ENCODE results near the gene STK32A. TPM values are rescaled to one million over a fixed set of nuclear protein-coding genes. Genes with fewer than 3 reads are reported as not detected.

STK32A gene
- total RNA-seq = not detected in 2 replicates

DNA sequence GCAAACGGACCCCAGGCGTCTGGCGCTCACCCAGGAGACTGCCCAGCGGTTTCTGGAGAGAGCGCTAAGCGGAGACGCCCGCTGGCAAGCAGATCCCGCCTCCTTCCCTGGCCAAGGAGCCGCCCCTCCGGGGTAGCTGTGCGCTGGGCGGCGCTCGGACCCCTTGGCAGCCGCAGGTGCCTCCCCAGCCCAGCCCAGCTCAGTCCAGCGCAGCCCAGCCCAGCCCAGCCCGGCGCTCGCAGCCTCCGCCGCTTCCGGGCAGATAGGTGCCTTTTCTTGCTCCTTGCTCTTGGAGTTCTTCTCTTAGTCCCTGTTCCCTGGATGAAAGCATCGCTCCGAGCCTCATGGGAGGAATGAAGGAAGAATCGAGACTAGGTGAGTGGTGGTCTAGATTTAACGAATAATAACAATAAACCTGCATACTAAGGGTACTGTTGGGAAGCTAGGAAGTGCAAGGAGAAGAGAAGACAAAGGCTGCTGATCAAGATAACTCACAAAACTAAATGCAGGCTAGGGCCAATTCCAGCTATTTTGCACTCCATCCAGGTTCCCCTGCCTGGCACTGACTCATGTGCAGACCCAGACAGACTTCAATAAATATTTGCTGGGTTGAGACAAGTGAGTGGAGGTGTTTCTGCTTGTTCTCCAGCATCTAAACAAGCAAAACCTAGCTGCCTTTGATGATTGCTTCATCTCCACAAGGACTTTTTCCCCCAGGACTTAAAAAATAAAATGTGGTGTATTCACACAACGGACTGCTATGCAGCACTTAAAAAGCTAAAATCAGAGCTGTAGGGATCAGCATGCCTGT, at the start of gene STK32A:
STK32A (plus strand) TSS at position 202 of the 811 bp plus-strand sequence. CDS start 4,609 bp downstream, outside the sequence.
- DNase-seq (ENCODE audit: low spot score) = no peak
- H3K9me3 Mint-ChIP-seq = no peaks in the 10 kb centered on the region
- H3K4me1 Mint-ChIP-seq (ENCODE audit: low read depth) = no peaks in the 10 kb centered on the region
- no peak within 1 kb of the TSS for H3K4me3 Mint-ChIP-seq (ENCODE audit: low read depth)
- H3K36me3 Mint-ChIP-seq (ENCODE audit: low read depth) = no peaks in the 10 kb centered on the region
- peaks cover 16% of the 10 kb centered on the region for H3K27me3 Mint-ChIP-seq (ENCODE audit: low read depth)
- no peak within 1 kb of the TSS for H3K27ac Mint-ChIP-seq
- intact Hi-C loops (cut with micrococcal nuclease) = no loop called here

DNA sequence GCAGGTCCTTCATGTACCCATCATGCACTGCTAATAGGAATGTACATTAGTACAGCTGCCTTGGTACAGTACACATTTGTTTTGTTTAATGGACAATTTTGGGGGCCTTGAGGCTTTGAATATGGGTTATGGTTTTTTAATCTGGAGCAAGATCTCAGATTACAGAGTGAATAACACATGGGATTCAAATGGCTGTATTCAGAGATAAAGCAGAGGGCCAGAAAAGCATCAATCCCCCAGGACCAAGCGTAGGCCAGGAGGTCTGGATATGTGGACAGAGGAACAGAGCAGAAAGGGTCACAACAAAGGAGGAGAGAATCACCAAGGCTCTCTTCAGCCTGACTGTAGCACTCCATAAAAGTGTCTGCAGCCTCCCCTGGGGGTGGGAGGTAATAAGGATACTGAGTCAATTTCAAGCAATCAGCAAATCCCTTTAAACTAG, 47.7 kb upstream of the STK32A start:
- H3K4me3 Mint-ChIP-seq (ENCODE audit: low read depth) = no peak overlapping the region
- no peaks in the 10 kb centered on the region for H3K9me3 Mint-ChIP-seq
- H3K27ac Mint-ChIP-seq = no peak overlapping the region
- no peaks in the 10 kb centered on the region for H3K27me3 Mint-ChIP-seq (ENCODE audit: low read depth)
- intact Hi-C loops (cut with micrococcal nuclease) = no loop called here
- no peaks in the 10 kb centered on the region for H3K36me3 Mint-ChIP-seq (ENCODE audit: low read depth)
- peaks cover 1% of the 10 kb centered on the region for H3K4me1 Mint-ChIP-seq (ENCODE audit: low read depth)
- no peak for DNase-seq (ENCODE audit: low spot score)

DNA sequence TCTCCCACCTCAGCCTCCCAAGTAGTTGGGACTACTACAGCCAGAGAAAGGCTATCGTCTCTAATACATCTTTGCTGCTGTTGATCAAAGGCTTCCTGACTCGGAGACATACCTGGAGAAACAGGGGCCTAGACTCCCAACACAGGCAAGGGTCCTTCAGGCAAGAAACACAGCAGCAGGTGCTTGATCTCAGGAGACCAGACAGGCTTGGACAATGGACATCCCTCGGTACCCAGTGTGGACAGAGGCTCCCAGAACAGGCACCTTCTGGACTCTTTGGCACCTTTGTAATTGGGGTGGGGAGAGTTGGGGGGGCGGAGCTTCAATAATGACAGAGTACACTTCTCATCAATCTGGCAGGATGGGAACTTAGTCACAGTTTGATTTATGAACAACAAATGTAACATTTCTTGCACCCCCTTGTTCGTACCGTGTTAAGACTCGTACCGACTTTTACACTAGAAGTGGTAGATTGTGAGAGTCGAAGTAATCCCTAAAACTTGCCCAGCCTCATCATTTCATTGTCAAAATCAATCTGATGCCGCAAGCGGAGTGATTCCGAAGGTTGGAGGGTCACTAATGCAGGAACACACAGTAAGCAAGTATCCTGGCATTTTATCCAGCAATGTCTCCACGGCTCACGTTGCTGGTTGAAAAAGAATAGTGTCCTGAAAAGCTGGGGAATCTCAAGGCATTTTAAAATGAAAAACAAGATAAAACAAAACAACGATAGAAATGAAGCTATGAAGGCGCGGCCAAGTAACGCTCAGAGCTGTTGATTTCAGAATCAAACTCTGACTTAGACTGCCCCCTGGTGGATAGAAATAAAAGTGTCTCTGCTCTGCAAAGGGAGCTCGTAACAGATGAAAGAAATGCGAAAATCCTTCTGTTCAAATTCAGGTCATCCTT, 46.4 kb upstream of the STK32A start:
- no peak for DNase-seq (ENCODE audit: low spot score)
- Mint-ChIP-seq H3K36me3 (ENCODE audit: low read depth) (no peaks in the 10 kb centered on the region), H3K4me1 (ENCODE audit: low read depth) (peaks cover 1% of the 10 kb centered on the region), H3K9me3 (no peaks in the 10 kb centered on the region), H3K27me3 (ENCODE audit: low read depth) (no peaks in the 10 kb centered on the region), H3K4me3 (ENCODE audit: low read depth) (no peak overlapping the region), H3K27ac (no peak overlapping the region)
- intact Hi-C loops (cut with micrococcal nuclease) = loop anchor here (2.0 kb wide), 1 partner anchor 656 kb away; no protein-coding TSS in a partner anchor

DNA sequence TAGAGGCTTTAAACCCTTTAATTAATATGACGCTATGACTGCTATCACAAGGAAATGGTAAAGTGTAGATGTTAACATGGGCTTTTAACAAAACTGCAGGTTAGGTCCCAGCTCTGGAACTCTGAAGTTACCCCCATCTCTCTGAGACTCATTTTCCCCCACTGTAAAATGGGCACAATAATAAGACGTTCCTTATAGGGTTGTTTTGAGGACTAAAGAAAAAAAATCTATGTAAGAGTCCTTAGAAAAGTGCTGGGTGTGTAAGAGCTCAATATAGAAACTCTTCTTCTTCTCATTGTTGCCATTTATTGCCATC, 45.8 kb upstream of the STK32A start:
- Mint-ChIP-seq H3K27ac (no peak overlapping the region), H3K9me3 (no peaks in the 10 kb centered on the region), H3K36me3 (ENCODE audit: low read depth) (no peaks in the 10 kb centered on the region), H3K4me1 (ENCODE audit: low read depth) (peaks cover 1% of the 10 kb centered on the region), H3K4me3 (ENCODE audit: low read depth) (no peak overlapping the region), H3K27me3 (ENCODE audit: low read depth) (no peaks in the 10 kb centered on the region)
- no peak for DNase-seq (ENCODE audit: low spot score)
- intact Hi-C loops (cut with micrococcal nuclease) = loop anchor here (2.0 kb wide), 1 partner anchor 656 kb away; no protein-coding TSS in a partner anchor

DNA sequence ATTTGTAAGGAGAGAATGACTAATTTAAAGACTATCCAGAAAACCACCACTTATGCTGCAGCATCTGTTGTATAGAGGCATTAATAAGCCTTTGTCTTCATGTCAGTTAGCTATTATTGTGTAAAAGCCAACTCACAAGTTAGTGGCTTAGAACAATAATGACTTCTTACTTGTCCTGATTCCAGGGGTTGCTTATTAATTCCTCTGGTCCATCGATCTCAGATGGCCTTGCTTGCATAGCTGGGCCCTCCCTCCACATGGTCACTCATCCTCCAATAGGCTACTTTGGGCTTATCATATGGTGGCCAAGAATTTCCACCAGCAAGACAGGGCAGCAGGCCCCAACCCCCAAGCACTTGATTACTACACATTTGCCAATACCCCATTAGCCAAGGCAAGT, 44.5 kb upstream of the STK32A start:
- intact Hi-C loops (cut with micrococcal nuclease) = no loop called here
- peaks cover 1% of the 10 kb centered on the region for H3K4me1 Mint-ChIP-seq (ENCODE audit: low read depth)
- H3K36me3 Mint-ChIP-seq (ENCODE audit: low read depth) = no peaks in the 10 kb centered on the region
- no peak overlapping the region for H3K27ac Mint-ChIP-seq
- DNase-seq (ENCODE audit: low spot score) = no peak
- no peak overlapping the region for H3K4me3 Mint-ChIP-seq (ENCODE audit: low read depth)
- H3K9me3 Mint-ChIP-seq = no peaks in the 10 kb centered on the region
- no peaks in the 10 kb centered on the region for H3K27me3 Mint-ChIP-seq (ENCODE audit: low read depth)

DNA sequence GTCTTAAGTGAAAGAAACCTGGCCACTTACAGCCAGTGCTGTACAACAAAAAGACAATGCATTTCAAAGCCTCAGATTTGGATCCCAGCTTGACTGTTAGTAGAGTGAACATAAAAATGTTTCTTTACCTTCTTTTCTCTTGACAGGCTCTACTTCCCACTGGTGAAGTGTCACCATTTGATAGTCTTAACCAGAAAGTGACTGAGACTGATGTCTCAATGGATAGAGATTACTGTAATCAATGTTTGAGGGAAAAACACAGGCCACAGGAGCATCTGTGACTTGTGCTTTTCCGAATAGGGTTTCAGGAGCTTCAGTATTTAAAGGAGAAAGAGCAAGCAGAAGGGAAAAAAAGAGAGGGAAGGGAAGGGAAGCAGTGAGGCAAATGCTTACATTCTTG, 41.7 kb upstream of the STK32A start:
- peaks cover 1% of the 10 kb centered on the region for H3K4me1 Mint-ChIP-seq (ENCODE audit: low read depth)
- H3K9me3 Mint-ChIP-seq = no peaks in the 10 kb centered on the region
- no peaks in the 10 kb centered on the region for H3K27me3 Mint-ChIP-seq (ENCODE audit: low read depth)
- H3K27ac Mint-ChIP-seq = no peak overlapping the region
- no peaks in the 10 kb centered on the region for H3K36me3 Mint-ChIP-seq (ENCODE audit: low read depth)
- no peak for DNase-seq (ENCODE audit: low spot score)
- no peak overlapping the region for H3K4me3 Mint-ChIP-seq (ENCODE audit: low read depth)
- intact Hi-C loops (cut with micrococcal nuclease) = no loop called here

DNA sequence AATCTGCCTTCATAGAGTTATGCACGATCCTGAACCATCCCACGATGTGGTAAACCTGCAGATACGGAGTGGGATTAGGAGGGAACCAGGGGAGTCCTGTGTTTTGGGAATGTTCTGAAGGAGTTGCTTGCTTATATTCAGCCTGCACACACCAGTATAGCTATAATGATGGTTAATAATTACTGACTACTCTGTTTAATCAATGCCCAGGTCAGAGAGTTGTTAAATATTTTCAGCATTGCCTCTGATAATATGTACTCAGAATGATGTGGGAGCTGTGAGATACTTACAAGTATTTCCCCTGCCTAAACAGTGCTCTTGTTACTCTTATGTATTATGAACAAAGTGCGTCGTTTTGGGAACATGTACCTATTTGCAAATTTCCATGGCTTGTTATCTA, 34.8 kb upstream of the STK32A start:
- no peak for DNase-seq (ENCODE audit: low spot score)

DNA sequence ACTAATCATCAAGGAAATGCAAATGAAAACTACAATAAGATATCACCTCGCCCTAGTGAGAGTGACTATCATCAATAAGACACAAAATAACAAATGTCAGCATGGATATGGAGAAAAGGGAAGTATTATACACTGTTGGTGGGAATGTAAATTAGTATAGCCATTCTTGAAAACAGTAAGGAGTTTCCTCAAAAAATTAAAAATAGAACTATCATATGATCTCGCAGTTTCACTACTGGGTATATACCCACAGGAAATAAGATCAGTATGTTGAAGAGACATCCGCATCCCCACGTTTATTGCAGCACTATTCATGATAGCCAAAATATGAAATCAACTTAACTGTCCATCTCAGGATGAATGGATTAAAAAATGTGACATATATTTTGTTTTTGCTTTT, 31.6 kb upstream of the STK32A start:
- H3K36me3 Mint-ChIP-seq (ENCODE audit: low read depth) = no peaks in the 10 kb centered on the region
- no peaks in the 10 kb centered on the region for H3K9me3 Mint-ChIP-seq
- H3K4me3 Mint-ChIP-seq (ENCODE audit: low read depth) = no peak overlapping the region
- DNase-seq (ENCODE audit: low spot score) = no peak
- intact Hi-C loops (cut with micrococcal nuclease) = no loop called here
- no peaks in the 10 kb centered on the region for H3K27me3 Mint-ChIP-seq (ENCODE audit: low read depth)
- no peak overlapping the region for H3K27ac Mint-ChIP-seq
- no peaks in the 10 kb centered on the region for H3K4me1 Mint-ChIP-seq (ENCODE audit: low read depth)

More for the DNA sequence above, 34.8 kb upstream of the STK32A start:
- Mint-ChIP-seq H3K27ac (no peak overlapping the region), H3K36me3 (ENCODE audit: low read depth) (no peaks in the 10 kb centered on the region), H3K4me1 (ENCODE audit: low read depth) (no peaks in the 10 kb centered on the region), H3K9me3 (no peaks in the 10 kb centered on the region), H3K27me3 (ENCODE audit: low read depth) (no peaks in the 10 kb centered on the region), H3K4me3 (ENCODE audit: low read depth) (no peak overlapping the region)
- intact Hi-C loops (cut with micrococcal nuclease) = no loop called here

DNA sequence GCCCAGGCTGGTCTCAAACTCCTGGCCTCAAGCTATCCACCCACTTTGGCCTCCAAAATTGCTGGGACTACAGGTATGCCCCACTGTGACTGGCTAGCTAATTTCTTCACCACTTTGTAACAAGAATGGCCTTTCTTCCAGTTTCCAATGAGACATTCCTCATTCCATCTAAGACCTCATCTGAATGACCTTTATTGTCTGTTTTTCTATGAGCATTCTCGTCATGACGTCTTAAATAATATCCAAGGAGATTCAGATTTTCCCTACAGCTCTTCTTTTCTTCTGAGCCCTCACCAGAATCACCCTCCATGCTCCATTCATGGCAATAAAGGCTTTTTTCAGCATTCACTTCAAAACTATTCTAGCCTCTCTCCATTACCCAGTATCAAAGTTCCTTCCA, 30.2 kb upstream of the STK32A start:
- Mint-ChIP-seq H3K4me3 (ENCODE audit: low read depth) (no peak overlapping the region), H3K27ac (no peak overlapping the region), H3K27me3 (ENCODE audit: low read depth) (no peaks in the 10 kb centered on the region), H3K36me3 (ENCODE audit: low read depth) (no peaks in the 10 kb centered on the region), H3K9me3 (no peaks in the 10 kb centered on the region), H3K4me1 (ENCODE audit: low read depth) (no peaks in the 10 kb centered on the region)
- intact Hi-C loops (cut with micrococcal nuclease) = no loop called here
- no peak for DNase-seq (ENCODE audit: low spot score)

DNA sequence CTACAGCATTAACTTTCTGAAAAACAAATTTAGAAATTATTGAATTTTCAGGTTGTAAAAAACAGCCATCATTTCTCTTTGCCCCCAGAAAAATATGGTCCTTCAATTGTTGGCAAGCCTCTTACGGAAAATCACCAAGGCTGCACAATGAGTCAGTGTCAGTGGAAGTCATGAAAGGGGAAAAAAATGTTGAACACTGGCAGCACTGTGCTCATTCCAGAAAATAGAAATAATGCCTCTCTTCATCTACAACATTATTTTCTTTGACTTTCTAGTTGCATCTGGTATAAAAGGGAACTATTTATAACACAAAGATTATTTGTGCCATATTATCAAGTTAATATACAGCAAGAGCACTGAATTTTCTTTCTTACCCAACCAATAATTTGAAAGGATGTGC, 26.7 kb upstream of the STK32A start:
- H3K9me3 Mint-ChIP-seq = no peaks in the 10 kb centered on the region
- intact Hi-C loops (cut with micrococcal nuclease) = no loop called here
- H3K36me3 Mint-ChIP-seq (ENCODE audit: low read depth) = no peaks in the 10 kb centered on the region
- no peak for DNase-seq (ENCODE audit: low spot score)
- no peaks in the 10 kb centered on the region for H3K4me1 Mint-ChIP-seq (ENCODE audit: low read depth)
- H3K27me3 Mint-ChIP-seq (ENCODE audit: low read depth) = no peaks in the 10 kb centered on the region
- no peak overlapping the region for H3K27ac Mint-ChIP-seq
- H3K4me3 Mint-ChIP-seq (ENCODE audit: low read depth) = no peak overlapping the region

DNA sequence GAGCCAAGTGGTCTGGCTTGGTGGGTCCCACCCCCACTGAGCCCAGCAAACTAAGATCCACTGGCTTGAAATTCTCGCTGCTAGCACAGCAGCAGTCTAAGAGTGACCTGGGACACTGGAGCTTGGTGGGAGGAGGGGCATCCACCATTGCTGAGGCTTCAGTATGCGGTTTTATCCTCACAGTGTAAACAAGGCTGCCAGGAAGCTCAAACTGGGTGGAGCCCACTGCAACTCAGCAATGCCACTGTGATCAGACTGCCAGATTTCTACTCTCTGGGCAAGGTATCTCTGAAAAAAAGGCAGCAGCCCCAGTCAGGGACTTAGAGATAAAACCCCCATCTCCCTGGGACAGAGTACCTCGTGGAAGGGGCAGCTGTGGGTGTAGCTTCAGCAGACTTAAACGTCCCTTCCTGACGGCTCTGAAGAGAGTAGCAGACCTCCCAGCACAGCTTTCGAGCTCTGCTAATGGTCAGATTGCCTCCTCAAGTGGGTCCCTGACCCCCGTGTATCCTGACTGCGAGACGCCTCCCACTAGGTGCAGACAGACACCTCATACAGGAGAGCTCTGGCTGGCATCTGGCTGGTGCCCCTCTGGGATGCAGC, 18.2 kb upstream of the STK32A start:
- no peaks in the 10 kb centered on the region for H3K36me3 Mint-ChIP-seq (ENCODE audit: low read depth)
- no peaks in the 10 kb centered on the region for H3K4me1 Mint-ChIP-seq (ENCODE audit: low read depth)
- no peaks in the 10 kb centered on the region for H3K9me3 Mint-ChIP-seq
- H3K27ac Mint-ChIP-seq = no peak overlapping the region
- no peak overlapping the region for H3K4me3 Mint-ChIP-seq (ENCODE audit: low read depth)
- no peaks in the 10 kb centered on the region for H3K27me3 Mint-ChIP-seq (ENCODE audit: low read depth)
- intact Hi-C loops (cut with micrococcal nuclease) = no loop called here
- no peak for DNase-seq (ENCODE audit: low spot score)

DNA sequence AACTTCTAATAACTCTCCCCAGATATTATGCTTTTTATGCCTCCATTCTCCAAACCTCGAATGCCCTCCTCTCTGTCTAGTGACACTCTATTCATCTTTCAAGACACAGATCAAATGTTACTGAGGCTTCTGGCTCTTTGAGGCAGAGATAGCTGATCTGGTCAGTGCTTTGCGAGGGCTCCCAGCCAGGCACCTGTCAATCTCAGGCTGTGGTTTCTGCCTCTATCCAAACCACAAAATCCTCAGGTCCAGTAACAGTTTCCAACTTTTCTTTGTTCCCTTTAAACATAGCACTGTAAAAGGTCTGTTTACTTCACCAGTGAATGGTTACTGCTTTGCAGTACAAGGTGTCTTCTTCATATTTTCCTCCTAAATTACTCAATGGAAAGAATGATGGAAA, 11.5 kb upstream of the STK32A start:
- intact Hi-C loops (cut with micrococcal nuclease) = no loop called here
- Mint-ChIP-seq H3K36me3 (ENCODE audit: low read depth) (no peaks in the 10 kb centered on the region), H3K4me1 (ENCODE audit: low read depth) (no peaks in the 10 kb centered on the region), H3K27me3 (ENCODE audit: low read depth) (no peaks in the 10 kb centered on the region), H3K9me3 (no peaks in the 10 kb centered on the region), H3K27ac (no peak overlapping the region), H3K4me3 (ENCODE audit: low read depth) (no peak overlapping the region)
- no peak for DNase-seq (ENCODE audit: low spot score)
